Neural progenitor cell (in vitro differentiated cells): ENCODE measurements around the gene RNF10. TPM values are rescaled to one million over a fixed set of nuclear protein-coding genes. Genes with fewer than 3 reads are reported as not detected.
A peak's percentile ranks its signal among the peaks of the same experiment; 100 is the strongest.
"Not testable (repeated sequence)": the region's sequence is repeated elsewhere in the genome, so short reads cannot be mapped to it uniquely, and the experiment has no call there.

Source experiments
- DNase-seq: peaks from one replicate; pipeline ENCODE4 v3.0.0-alpha.2; 2016; ENCODE audit warnings: low spot score
- H2AFZ ChIP-seq: fragments of 200-600 bp; sonication (generic); replicated peaks from 2 replicates; pipeline ENCODE4 v1.6.1; 2016; ENCODE audit warnings: antibody characterized with exemption
- H3F3A ChIP-seq: fragments of 200-600 bp; sonication (generic); 2 replicates; pipeline ENCODE4 v1.6.1; 2016; ENCODE audit warnings: antibody characterized with exemption, low read depth
- H3K27ac ChIP-seq: fragments of 200-600 bp; sonication (generic); 2 replicates; pipeline ENCODE4 v1.5.1; 2016; ENCODE audit warnings: mild to moderate bottlenecking
- H3K27me3 ChIP-seq: fragments of 200-600 bp; sonication (generic); 2 replicates; pipeline ENCODE4 v1.6.1; 2016; ENCODE audit warnings: mild to moderate bottlenecking, moderate library complexity
- H3K36me3 ChIP-seq: fragments of 200-600 bp; sonication (generic); 2 replicates; pipeline ENCODE4 v1.5.1; 2016
- H3K4me1 ChIP-seq: fragments of 200-600 bp; sonication (generic); 2 replicates; pipeline ENCODE4 v1.6.1; 2016; ENCODE audit warnings: mixed run types
- H3K4me2 ChIP-seq: fragments of 200-600 bp; sonication (generic); 2 replicates; pipeline ENCODE4 v1.6.1; 2016
- H3K4me3 ChIP-seq: fragments of 200-600 bp; sonication (generic); 2 replicates; pipeline ENCODE4 v1.5.1; 2016
- H3K79me2 ChIP-seq: fragments of 200-600 bp; sonication (generic); 2 replicates; pipeline ENCODE4 v1.6.1; 2016; ENCODE audit warnings: low read depth
- H3K9ac ChIP-seq: fragments of 200-600 bp; sonication (generic); 2 replicates; pipeline ENCODE4 v1.6.1; 2016
- H3K9me3 ChIP-seq: fragments of 200-600 bp; sonication (generic); 2 replicates; pipeline ENCODE4 v1.5.1; 2016; ENCODE audit warnings: low read depth
- H4K20me1 ChIP-seq: fragments of 200-600 bp; sonication (generic); 2 replicates; pipeline ENCODE4 v1.6.1; 2016; ENCODE audit warnings: low read depth
- H3K27ac Mint-ChIP-seq: 3 replicates; pipeline ENCODE4 v1.8.0; 2021; ENCODE audit warnings: mixed read lengths
- H3K27me3 Mint-ChIP-seq: 2 replicates; pipeline ENCODE4 v1.8.0; 2022; ENCODE audit warnings: low read depth, mild to moderate bottlenecking, inconsistent platforms, moderate library complexity, mixed read lengths; ENCODE audit not compliant: insufficient read depth
- H3K36me3 Mint-ChIP-seq: 3 replicates; pipeline ENCODE4 v1.8.0; 2021; ENCODE audit warnings: mixed read lengths
- H3K4me1 Mint-ChIP-seq: 3 replicates; pipeline ENCODE4 v1.8.0; 2021; ENCODE audit warnings: mixed read lengths
- H3K4me3 Mint-ChIP-seq: 3 replicates; pipeline ENCODE4 v1.8.0; 2021; ENCODE audit warnings: mild to moderate bottlenecking, moderate library complexity, mixed read lengths
- H3K9me3 Mint-ChIP-seq: 3 replicates; pipeline ENCODE4 v1.8.0; 2020; ENCODE audit warnings: mixed read lengths
- CTCF ChIP-seq: fragments of 200-600 bp; sonication (generic); IDR thresholded peaks from 2 replicates; pipeline ENCODE4 v1.5.1; 2017; ENCODE audit warnings: antibody characterized with exemption, mild to moderate bottlenecking
- EZH2 ChIP-seq: fragments of 200-600 bp; sonication (generic); IDR thresholded peaks from 2 replicates; pipeline ENCODE4 v1.6.1; 2017; ENCODE audit warnings: antibody characterized with exemption, mild to moderate bottlenecking, moderate library complexity
- EZH2phosphoT487 ChIP-seq: fragments of 200-600 bp; sonication (generic); IDR thresholded peaks from 2 replicates; pipeline ENCODE4 v1.6.1; 2017; ENCODE audit warnings: antibody characterized with exemption
- total RNA-seq: library from RNA; depleted of rRNA; stranded (reverse); fragments of >200 nt; gene quantifications from 2 replicates; pipeline ENCODE4 v1.2.3, GENCODE V29; 2015; ENCODE audit warnings: low replicate concordance

RNF10 gene
- total RNA-seq, 1 donor from 2014 or later: 131 TPM

- peak overlapping the region; percentile 81 for H3K4me2 ChIP-seq
- H3K79me2 ChIP-seq: peaks cover 22% of the 10 kb centered on the region
- Mint-ChIP-seq H3K4me1 (peaks cover 17% of the 10 kb centered on the region), H3K27me3 (peaks cover 6% of the 10 kb centered on the region), H3K4me3 (peak overlapping the region; percentile 100), H3K9me3 (no peaks in the 10 kb centered on the region), H3K36me3 (peaks cover 3% of the 10 kb centered on the region), H3K27ac (peak overlapping the region; percentile 100)
- H3K4me1 ChIP-seq: peaks cover 8% of the 10 kb centered on the region
- H3K9ac ChIP-seq: peak overlapping the region; percentile 83
- H3K9me3 ChIP-seq: no peaks in the 10 kb centered on the region
- no peak for TF ChIP-seq CTCF
- no peak for TF ChIP-seq EZH2
- TF ChIP-seq EZH2phosphoT487: no peak
- peaks cover 2% of the 10 kb centered on the region for H4K20me1 ChIP-seq
- H3K27me3 ChIP-seq: no peaks in the 10 kb centered on the region
- peak; percentile 48 for DNase-seq
- peak overlapping the region; percentile 91 for H3K27ac ChIP-seq
- H3F3A ChIP-seq: peaks cover 23% of the 10 kb centered on the region
- H3K4me3 ChIP-seq: peak overlapping the region; percentile 87
- no peaks in the 10 kb centered on the region for H3K36me3 ChIP-seq
- H2AFZ ChIP-seq: peak overlapping the region; percentile 95
Measured at GRCh38 chr12:120529641-120530417, 4.3 kb upstream of the RNF10 start.

- H3K9me3 Mint-ChIP-seq, H4K20me1 ChIP-seq, H3K9me3 ChIP-seq, H3K27me3 ChIP-seq, H3K36me3 ChIP-seq, H3K4me2 ChIP-seq, H3K36me3 Mint-ChIP-seq, H3K4me3 ChIP-seq, H3K9ac ChIP-seq, H3K27ac Mint-ChIP-seq, H2AFZ ChIP-seq, H3K4me3 Mint-ChIP-seq, H3K27me3 Mint-ChIP-seq, DNase-seq, H3K27ac ChIP-seq: not testable (repeated sequence)
- peaks cover 20% of the 10 kb centered on the region for H3K4me1 Mint-ChIP-seq
- peaks cover 11% of the 10 kb centered on the region for H3K4me1 ChIP-seq
- H3F3A ChIP-seq: peaks cover 23% of the 10 kb centered on the region
- peaks cover 28% of the 10 kb centered on the region for H3K79me2 ChIP-seq
Measured at GRCh38 chr12:120530418-120530761, 3.8 kb upstream of the RNF10 start.

GRCh38 chr12:120532701-120533238, 1.4 kb upstream of the RNF10 start:
- H3K27ac Mint-ChIP-seq: no peak overlapping the region
- H2AFZ ChIP-seq: no peak overlapping the region
- no peaks in the 10 kb centered on the region for H3K9me3 Mint-ChIP-seq
- H3K79me2 ChIP-seq: peaks cover 45% of the 10 kb centered on the region
- H3F3A ChIP-seq: peaks cover 15% of the 10 kb centered on the region
- H3K9ac ChIP-seq: no peak overlapping the region
- peaks cover 31% of the 10 kb centered on the region for H4K20me1 ChIP-seq
- TF ChIP-seq EZH2phosphoT487 (no peak), CTCF (no peak), EZH2 (no peak)
- no peak for DNase-seq
- H3K36me3 Mint-ChIP-seq: peaks cover 4% of the 10 kb centered on the region
- peaks cover 37% of the 10 kb centered on the region for H3K4me1 Mint-ChIP-seq
- no peaks in the 10 kb centered on the region for H3K27me3 ChIP-seq
- no peaks in the 10 kb centered on the region for H3K36me3 ChIP-seq
- H3K4me2 ChIP-seq: no peak overlapping the region
- no peak overlapping the region for H3K27ac ChIP-seq
- no peaks in the 10 kb centered on the region for H3K9me3 ChIP-seq
- no peak overlapping the region for H3K4me3 ChIP-seq
- no peak overlapping the region for H3K4me3 Mint-ChIP-seq
- peaks cover 28% of the 10 kb centered on the region for H3K4me1 ChIP-seq
- peaks cover 6% of the 10 kb centered on the region for H3K27me3 Mint-ChIP-seq
